CD4-positive, alpha-beta T cell treated with Interleukin-6 for 4 hours (primary cell): ENCODE results near the gene TMTC4.
A peak's percentile ranks its signal among the peaks of the same experiment; 100 is the strongest.

Source experiments
- DNase-seq: peaks from one replicate; pipeline ENCODE4 v3.0.0-alpha.2; 2020; ENCODE audit warnings: mixed read lengths

TMTC4 gene

DNA sequence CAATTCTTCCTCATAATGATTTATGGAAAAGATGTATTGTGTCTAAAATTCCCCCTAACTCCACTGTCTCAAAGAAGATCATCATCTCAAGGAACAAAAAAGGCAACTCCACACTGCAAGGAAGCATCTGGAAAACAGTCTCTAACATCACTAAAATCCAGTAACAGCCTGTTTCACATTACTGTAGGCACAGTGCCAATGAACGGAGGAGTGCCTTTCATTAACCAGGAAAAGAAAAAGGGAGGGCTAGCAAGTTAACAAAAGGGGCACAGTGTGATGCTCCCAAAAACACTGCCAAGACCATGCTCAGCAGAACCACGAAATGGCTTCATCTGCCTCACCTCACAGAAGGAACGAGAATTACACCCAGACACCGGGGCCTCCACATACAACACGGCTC is 8.5 kb downstream of the TMTC4 start:
- no peak for DNase-seq

DNA sequence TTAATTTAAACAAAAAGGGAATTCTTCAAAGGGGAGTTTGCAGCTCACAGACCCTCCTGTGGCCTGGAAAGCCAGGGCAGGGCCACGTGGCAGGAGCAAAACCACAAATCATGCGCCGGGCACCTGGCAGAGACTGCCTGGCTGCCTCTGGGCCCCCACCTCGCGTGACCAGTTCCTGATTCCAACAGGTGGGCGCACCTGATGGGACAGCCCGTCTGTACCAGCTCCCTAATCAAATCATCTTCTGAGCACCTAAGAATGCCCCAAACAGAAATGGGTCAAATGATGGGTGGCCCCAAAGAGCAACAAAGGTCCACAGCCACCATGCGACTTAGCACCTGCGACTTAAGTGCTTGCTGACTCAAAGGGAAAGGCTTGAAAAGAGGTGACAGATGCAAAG is 9.2 kb downstream of the TMTC4 start:
- DNase-seq, result no peak

DNA sequence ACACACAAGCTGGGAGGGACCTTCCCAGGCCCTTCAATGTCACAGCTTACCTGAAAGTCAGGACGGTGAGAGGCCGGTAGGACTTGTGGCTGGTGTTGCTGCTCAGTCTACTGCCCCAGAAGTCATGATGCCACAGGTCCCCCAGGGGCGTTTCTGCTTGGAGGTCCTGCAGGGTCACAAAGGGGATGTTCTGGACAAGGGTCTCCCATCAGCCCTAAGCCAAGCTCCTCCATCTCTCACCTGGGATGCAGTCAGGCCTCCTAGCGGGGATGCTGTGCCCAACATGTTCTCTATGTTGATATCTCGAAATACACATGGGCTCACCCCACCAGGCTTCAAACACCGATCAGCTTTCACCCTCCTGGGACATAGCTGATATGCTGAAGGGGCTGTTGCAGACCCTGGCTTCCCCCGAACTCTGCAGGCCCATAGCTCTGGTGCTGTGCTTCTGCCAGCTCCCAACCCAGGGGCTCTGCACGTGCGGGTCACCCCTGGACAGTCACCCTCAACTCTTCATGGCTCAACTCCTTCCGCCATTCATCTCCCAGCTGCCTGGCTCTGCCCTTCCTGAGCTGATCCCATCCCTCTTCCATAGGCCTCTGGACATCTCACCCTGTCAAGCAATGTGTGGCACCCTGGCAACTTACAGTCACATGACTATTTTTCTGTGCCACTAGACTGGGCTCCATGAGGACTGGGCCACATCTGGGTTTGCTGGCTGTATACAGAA is 10.3 kb downstream of the TMTC4 start:
- no peak for DNase-seq

DNA sequence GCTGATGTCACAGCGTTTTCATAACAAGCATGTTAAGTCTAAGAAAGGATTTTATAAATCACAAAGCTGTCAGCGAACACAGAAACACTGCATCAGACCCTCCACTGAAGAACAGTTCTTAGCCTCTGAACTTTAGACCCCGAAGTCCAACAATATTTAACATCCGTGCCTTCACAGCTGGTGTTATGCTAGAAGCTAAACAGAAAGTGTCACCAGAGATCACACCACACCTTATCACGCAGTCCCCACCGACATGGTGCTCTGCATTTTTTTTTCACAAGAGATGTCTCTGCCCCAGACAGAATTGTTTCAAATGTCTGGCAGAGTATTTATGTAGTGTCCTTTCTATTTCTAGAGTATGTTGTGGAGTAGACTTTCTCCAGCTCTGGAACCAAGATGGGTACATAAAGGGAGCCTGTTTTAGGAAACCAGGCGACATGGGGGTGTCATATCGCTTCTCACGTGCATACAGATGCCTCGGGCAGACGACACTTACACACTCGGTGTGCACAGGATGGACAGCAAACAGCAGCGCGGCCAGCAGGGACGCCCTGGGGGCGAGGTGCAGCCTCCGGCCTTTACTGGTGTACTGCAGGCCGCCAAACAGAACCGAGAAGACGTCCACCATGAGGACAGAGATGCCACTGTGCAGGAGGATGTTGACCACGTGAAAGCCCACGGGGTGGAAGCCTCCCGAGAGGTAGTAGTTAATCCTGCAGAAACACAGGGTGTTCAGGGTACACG is 12.0 kb downstream of the TMTC4 start:
- DNase-seq, result no peak

DNA sequence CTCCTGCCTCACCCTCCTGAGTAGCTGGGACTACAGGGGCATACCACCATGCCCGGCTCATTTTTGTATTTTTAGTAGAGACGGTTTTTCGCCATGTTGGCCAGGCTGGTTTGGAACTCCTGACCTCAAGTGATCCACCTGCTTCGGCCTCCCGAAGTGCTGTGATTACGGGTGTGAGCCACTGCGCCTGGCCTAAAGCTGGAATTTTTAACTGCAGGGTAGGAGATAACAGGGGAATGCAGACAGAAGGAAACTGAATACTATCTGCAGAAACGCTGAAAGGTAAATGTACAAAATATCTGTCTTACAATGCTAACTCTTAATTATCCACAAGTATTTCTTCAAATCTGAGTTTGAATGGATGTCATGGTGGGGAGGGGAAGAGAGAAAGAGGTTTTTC is 13.8 kb downstream of the TMTC4 start:
- no peak for DNase-seq

DNA sequence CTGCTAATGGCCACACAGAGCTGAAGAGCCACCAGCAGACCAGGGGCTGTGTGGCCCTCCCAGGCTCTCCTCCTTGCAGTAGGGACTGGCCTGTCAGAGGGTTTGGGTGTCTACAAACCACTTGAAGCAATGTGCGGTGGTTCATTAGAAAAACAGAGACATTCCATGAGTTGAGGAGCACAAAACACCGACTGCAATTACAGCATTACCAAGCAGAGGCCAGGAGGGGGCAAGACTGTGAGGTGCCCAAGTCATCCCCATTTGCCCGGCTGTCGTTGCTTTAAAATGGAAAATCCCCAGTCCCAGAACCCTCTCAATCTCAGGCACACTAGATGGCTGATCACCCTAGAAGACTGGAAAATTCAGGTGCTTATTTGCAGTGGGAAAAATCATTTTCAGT is 15.0 kb downstream of the TMTC4 start:
- no peak for DNase-seq

GRCh38 chr13:100658363-100658762 is 16.2 kb downstream of the TMTC4 start:
- no peak for DNase-seq

DNA sequence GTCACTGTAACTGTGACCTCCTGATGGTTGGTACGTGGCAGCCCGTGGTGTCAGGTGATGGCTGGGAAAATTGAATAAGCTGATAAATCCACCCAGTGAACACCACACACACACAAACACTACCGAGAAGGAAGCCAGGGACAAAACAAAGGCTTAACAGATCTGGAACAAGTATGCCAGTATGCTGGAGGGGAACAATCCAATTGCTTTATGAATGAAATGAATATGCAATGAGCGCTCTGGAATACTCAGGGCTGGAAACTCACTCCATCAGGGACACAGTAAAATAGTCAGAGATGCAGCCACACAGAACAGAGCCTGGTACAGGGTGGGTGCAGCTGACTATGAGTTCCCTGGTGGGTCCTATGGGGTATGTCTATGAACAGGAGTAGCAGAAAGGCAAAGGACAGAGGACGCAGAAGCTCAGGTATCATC is 16.7 kb downstream of the TMTC4 start:
- no peak for DNase-seq

GRCh38 chr13:100652510-100652909 is 22.1 kb downstream of the TMTC4 start:
- DNase-seq, result no peak

GRCh38 chr13:100650326-100650725 is 24.3 kb downstream of the TMTC4 start:
- no peak for DNase-seq

DNA sequence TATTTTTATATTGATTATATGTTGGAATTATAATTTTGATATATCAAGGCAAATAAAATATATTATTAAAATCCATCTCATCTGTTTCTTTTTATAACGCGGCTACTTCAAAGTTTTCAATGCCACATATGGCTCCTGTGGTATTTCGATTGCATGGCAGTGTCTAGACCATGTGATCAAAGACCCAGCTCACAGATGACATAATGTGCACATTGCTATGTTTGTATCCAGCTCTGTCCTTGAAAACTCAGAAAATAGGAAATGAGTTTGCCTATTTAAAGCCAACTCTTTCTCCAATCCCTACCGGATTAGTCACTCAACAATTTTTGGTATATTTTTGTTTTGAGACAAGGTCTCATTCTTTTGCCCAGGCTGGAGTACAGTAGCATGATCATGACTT is 26.2 kb downstream of the TMTC4 start:
- DNase-seq, result no peak

- DNase-seq, result no peak
These were observed 27.7 kb downstream of the TMTC4 start for GRCh38 chr13:100646871-100647270.

- peak; percentile 29 for DNase-seq
These were observed 28.4 kb downstream of the TMTC4 start for GRCh38 chr13:100646030-100646673.

DNA sequence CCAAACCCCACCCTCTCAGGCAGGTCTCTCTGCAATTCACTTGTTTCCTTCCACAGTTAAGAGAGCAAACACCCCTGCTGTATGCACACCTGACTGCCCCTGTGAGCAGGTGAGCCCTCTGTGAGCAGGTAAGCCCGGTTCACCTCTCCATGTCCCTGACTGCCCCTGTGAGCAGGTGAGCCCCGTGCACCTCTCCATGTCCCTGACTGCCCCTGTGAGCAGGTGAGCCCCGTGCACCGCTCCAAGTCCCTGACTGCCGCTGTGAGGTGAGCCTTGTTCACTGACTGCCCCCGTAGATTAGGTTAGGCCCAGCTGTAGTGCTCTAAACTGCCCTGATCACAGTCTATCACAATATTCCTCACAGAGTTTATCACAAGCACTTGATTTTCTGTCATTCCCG is 29.2 kb downstream of the TMTC4 start:
- DNase-seq, result no peak

GRCh38 chr13:100644371-100644770 is 30.2 kb downstream of the TMTC4 start:
- no peak for DNase-seq

- DNase-seq, result no peak
These were observed 36.8 kb downstream of the TMTC4 start for GRCh38 chr13:100637796-100638195.

GRCh38 chr13:100637380-100637779 is 37.2 kb downstream of the TMTC4 start:
- no peak for DNase-seq

DNA sequence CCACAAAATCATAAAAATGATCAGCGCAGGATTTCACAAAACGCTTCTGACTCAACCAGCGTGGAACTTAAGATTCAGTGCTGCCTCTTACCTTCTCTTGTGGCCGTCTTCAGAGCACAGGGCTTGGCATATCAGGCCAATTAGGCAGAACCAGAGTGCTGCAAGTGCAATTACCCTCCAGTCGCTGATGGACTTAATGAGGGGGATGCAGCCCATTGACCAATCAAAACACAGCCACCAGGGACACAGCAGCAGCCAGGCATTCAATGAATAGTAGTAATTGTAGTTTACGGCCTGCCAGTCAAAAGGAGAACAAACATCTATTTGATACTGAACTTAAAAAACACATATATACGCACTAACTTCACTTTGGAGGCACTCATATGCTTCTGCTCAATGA is 38.2 kb downstream of the TMTC4 start:
- no peak for DNase-seq

GRCh38 chr13:100636004-100636403 is 38.6 kb downstream of the TMTC4 start:
- no peak for DNase-seq

- no peak for DNase-seq
These were observed 39.9 kb downstream of the TMTC4 start for GRCh38 chr13:100634696-100635095.

- DNase-seq, result no peak
These were observed 41.1 kb downstream of the TMTC4 start for GRCh38 chr13:100633461-100633860.

DNA sequence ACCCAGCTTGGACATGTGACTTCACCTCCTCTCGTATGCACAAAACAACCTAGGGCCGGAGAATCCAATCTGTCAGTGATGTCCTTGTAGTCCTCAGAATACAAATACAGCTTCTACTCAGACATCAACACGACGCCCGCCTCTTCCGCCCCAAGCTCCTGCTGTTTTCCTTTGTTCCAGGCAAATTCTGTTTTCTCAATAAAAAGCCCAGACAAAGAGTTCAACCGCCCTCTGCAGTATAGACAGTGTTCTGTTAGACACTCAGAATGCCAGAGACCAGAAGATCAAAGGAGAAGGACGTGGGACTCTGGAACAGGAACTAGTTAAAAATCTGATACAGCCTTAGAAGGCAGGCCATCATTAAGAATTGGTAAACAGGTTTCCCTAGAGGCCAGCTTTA is 44.0 kb downstream of the TMTC4 start:
- no peak for DNase-seq

DNA sequence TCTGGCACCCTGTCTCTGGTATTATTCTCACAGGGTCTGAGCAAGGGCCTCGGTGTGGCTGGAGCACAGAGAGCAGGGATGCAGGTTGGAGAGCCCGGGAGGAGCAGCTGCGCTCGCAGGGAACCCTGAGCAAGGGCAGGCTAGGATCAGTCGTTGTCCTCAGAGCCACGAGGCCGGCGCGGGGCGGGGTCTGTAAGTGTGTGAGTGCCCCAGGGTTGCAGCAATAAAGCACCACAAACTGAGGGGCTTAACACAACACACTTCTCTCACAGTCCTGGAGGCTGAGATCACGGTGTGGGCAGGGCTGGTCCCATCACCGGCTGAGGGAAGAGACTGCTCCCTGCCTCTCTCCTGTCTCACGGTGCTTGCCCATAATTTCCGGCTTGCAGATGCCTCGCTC is 47.5 kb downstream of the TMTC4 start:
- DNase-seq, result no peak

- no peak for DNase-seq
These were observed 49.1 kb downstream of the TMTC4 start for GRCh38 chr13:100625447-100625846.
